ENCODE data around the gene TBX2.
"Not testable (repeated sequence)": the region's sequence is repeated elsewhere in the genome, so short reads cannot be mapped to it uniquely, and the experiment has no call there.

The TBX2 gene

GRCh38 chr17:61423967-61424649 lies 24.5 kb downstream of the TBX2 start:
- DNase-seq (ENCODE audit: insufficient read length, low spot score) (no peak), FAIRE-seq (no peak)
- TF ChIP-seq POLR2A (IDR thresholded peaks at IDR 0.05; ENCODE audit: low read depth, low read length) = no peak

- no peak for TF ChIP-seq POLR2A (IDR thresholded peaks at IDR 0.05; ENCODE audit: low read depth, low read length)
- FAIRE-seq = peak; percentile 20
- DNase-seq (ENCODE audit: insufficient read length, low spot score) = no peak
Observed at GRCh38 chr17:61425682-61426481, 26.2 kb downstream of the TBX2 start.

DNA sequence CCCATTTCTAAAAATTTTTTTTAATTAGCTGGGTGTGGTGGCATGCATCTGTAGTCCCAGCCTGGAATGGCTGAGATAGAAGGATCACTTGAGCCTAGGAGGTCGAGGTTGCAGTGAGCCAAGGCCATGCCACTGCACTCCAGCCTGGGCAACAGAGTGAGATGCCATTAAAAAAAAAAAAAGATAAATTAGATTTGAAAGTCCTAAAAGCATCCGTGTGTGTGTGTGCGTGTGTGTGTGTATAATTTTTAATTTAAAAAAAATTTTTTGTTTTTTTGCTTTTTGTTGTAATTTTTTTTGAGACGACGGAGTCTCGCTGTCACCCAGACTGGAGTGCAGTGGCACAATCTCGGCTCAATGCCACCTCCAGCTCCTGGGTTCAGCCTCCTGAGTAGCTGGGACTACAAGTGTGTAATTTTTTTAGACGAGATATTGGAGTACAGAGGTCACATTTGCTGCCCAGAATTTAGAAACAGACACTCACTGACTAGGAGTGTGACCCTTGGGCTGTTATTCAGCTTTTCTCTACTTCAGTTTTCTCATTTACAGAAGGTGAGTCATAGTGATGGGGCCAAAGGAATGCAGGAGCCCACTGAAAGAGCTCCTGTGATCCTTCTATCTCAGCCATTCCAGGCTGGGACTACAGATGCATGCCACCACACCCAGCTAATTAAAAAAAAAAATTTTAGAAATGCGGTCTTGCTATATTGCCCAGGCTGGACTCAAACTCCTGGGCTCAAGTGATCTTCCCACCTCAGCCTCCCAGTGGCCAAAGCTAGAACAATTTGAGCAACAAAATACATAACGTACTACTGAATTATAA lies 27.1 kb downstream of the TBX2 start:
- FAIRE-seq = peak; percentile 76
- no peak for TF ChIP-seq POLR2A (IDR thresholded peaks at IDR 0.05; ENCODE audit: low read depth, low read length)
- DNase-seq (ENCODE audit: insufficient read length, low spot score) = no peak

DNA sequence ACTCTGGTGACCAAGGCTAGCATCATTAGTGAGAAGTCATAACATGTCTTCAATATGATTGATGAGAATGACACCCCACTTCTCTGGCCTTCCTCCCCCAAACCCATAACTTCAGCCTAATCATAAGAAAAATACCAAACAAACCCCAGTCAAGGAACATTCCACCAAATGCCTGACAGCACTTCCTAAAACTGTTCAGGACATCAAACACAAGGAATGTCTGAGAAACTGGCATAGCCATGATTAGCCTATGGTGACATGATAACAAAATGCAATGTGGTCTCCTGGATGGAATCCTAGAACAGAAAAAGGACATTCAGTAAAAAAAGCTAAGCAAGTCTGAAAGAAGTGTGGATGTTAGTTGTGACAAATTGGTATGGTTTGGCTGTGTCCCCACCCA lies 27.9 kb downstream of the TBX2 start:
- no peak for TF ChIP-seq POLR2A (IDR thresholded peaks at IDR 0.05; ENCODE audit: low read depth, low read length)
- DNase-seq (ENCODE audit: insufficient read length, low spot score) = no peak
- no peak for FAIRE-seq

GRCh38 chr17:61429274-61429673 lies 29.6 kb downstream of the TBX2 start:
- FAIRE-seq (no peak), DNase-seq (ENCODE audit: insufficient read length, low spot score) (no peak)
- no peak for TF ChIP-seq POLR2A (IDR thresholded peaks at IDR 0.05; ENCODE audit: low read depth, low read length)

GRCh38 chr17:61429831-61430230 lies 30.2 kb downstream of the TBX2 start:
- DNase-seq (ENCODE audit: insufficient read length, low spot score); FAIRE-seq: not testable (repeated sequence)

- no peak for TF ChIP-seq POLR2A (IDR thresholded peaks at IDR 0.05; ENCODE audit: low read depth, low read length)
- peak; percentile 96 for FAIRE-seq
- DNase-seq (ENCODE audit: insufficient read length, low spot score) = no peak
Observed at GRCh38 chr17:61431594-61432311, 32.1 kb downstream of the TBX2 start.

GRCh38 chr17:61436273-61436672 lies 36.6 kb downstream of the TBX2 start:
- no peak for DNase-seq (ENCODE audit: insufficient read length, low spot score)
- no peak for TF ChIP-seq POLR2A (IDR thresholded peaks at IDR 0.05; ENCODE audit: low read depth, low read length)
- no peak for FAIRE-seq

DNA sequence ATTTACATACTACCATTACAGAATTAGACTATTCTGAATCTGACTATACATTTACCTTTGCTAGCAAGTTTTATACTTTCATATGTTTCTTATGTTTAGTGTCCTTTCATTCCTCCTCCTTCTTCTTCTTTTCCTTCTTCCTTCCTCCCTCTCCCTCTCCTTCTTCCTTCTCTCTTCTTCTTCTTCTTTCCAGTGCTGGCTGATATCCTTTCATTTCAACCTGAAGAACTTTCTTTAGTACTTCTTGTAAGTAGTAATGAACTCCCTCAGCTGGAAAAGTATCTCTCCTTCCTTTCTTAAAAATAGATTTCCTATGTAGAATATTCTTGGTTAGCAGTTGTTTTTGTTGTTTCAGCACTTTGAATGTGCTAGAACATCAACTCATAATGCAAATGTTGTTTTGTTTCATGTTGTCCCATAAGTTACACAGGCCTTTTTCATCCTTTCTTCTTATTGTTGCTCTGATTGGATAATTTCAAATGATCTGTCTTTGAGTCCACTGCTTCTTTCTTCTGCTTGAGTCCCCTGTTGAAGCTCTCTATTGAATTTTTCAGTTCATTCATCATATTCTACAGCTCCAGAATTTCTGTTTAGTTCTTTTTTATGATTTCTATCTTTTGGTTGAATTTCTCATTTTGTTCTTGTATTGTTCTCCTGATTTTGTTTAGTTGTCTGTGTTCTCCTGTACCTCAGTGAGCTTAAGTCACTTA lies 37.5 kb downstream of the TBX2 start:
- no peak for DNase-seq (ENCODE audit: insufficient read length, low spot score)
- TF ChIP-seq POLR2A (IDR thresholded peaks at IDR 0.05; ENCODE audit: low read depth, low read length) = no peak
- no peak for FAIRE-seq

GRCh38 chr17:61440697-61441096 lies 41.1 kb downstream of the TBX2 start:
- TF ChIP-seq POLR2A (IDR thresholded peaks at IDR 0.05; ENCODE audit: low read depth, low read length) = no peak
- FAIRE-seq (no peak), DNase-seq (ENCODE audit: insufficient read length, low spot score) (no peak)

DNA sequence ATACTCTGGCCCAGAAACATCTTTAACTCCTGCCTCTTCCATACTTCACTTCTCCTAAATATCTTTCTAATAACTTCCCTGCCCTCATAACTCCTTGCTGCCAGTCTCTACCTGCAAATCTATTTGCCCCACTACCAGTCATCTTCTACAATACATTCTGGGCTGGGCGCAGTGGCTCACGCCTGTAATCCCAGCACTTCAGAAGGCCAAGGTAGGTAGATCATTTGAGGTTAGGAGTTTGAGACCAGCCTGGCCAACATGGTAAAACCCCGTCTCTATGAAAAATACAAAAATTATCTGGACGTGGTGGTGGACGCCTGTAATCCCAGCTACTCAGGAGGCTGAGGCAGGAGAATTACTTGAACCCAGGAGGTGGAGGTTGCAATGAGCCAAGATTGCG lies 41.9 kb downstream of the TBX2 start:
- not testable (repeated sequence) for DNase-seq (ENCODE audit: insufficient read length, low spot score); FAIRE-seq

DNA sequence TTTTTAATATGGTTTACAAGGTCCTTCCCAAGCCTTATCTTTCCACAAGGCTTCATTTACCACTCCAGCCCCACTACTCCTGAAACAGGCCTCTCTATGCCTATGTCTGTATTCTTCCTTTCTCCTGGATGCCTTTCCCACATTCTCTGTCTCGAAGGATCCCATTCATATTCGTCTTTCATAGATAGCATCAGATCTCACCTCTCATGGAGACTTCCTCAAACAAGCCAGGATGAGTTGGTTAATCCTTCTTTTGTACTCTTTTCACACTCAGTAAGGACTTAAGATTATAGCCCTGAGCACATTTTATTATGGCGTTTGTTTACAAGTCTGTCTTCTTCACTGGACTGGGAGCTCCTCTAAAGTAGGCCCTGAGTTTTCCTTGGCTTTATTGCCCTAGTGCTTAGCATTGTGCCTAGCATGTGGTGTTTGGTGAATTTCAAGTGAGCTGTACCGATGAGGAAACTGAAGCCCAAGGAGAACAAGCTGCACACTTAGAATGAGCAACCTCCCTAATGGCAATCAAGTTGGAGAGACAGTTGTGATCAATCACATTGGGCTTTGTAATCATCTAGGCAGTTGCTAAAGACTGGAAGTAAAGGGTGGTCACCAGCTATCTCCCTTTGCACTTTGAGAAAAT lies 42.6 kb downstream of the TBX2 start:
- DNase-seq (ENCODE audit: insufficient read length, low spot score) (no peak), FAIRE-seq (no peak)
- no peak for TF ChIP-seq POLR2A (IDR thresholded peaks at IDR 0.05; ENCODE audit: low read depth, low read length)
